HepG2 (cell line): Measurements from ENCODE around the gene ZNF557. TPM values are rescaled to one million over a fixed set of nuclear protein-coding genes. Genes with fewer than 3 reads are reported as not detected.

ENCODE experiments used
- ARID3A ChIP-seq: IDR thresholded peaks from 2 replicates; pipeline ENCODE4 v1.6.1; 2012; ENCODE audit warnings: low read depth, low read length, improper control_type of control experiment
- ATF5 ChIP-seq: sonication (generic); formaldehyde crosslinking; IDR thresholded peaks from 2 replicates; pipeline ENCODE4 v1.4.0; 2020; ENCODE audit warnings: mild to moderate bottlenecking, low read depth, missing genetic modification reagents
- BCLAF1 ChIP-seq: fragments of 450-650 bp; IDR thresholded peaks from 2 replicates; pipeline ENCODE4 v1.6.1; 2017; ENCODE audit warnings: mild to moderate bottlenecking
- CC2D1A ChIP-seq: sonication (generic); formaldehyde crosslinking; IDR thresholded peaks from 2 replicates; pipeline ENCODE4 v1.8.1; 2023; ENCODE audit warnings: mild to moderate bottlenecking, missing genetic modification reagents
- ELK4 ChIP-seq: sonication (generic); formaldehyde crosslinking; IDR thresholded peaks from 2 replicates; pipeline ENCODE4 v1.9.0; 2021; ENCODE audit warnings: missing genetic modification reagents, borderline replicate concordance
- KDM6A ChIP-seq: IDR thresholded peaks from 2 replicates; pipeline ENCODE4 v1.6.1; 2016; ENCODE audit warnings: low read depth
- MAFF ChIP-seq: IDR thresholded peaks from 2 replicates; pipeline ENCODE4 v1.6.1; 2011; ENCODE audit warnings: low read depth, low read length, improper control_type of control experiment
- MED8 ChIP-seq: sonication (generic); formaldehyde crosslinking; IDR thresholded peaks from 2 replicates; pipeline ENCODE4 v1.8.1; 2023; ENCODE audit warnings: mild to moderate bottlenecking, missing genetic modification reagents; ENCODE audit not compliant: insufficient replicate concordance
- MIXL1 ChIP-seq: IDR thresholded peaks from 2 replicates; pipeline ENCODE4 v1.6.1; 2016
- POLR2A ChIP-seq, 2 experiments: IDR thresholded peaks; 2 replicates each; pipeline ENCODE4 v1.6.1; 2011; ENCODE audit warnings: low read depth in 2 of 2, low read length in 2 of 2, mild to moderate bottlenecking in 1 of 2, moderate library complexity in 1 of 2; ENCODE audit not compliant: insufficient read depth in 1 of 2
- PRPF4 ChIP-seq: fragments of 200-400 bp; formaldehyde crosslinking; IDR thresholded peaks from 2 replicates; pipeline ENCODE4 v1.6.1; 2016; ENCODE audit warnings: low read length, low read depth; ENCODE audit not compliant: poor library complexity, severe bottlenecking
- TAF15 ChIP-seq: fragments of 200-400 bp; formaldehyde crosslinking; IDR thresholded peaks from one replicate; pipeline ENCODE4 v1.6.1; 2018; ENCODE audit warnings: mild to moderate bottlenecking, low read depth, low read length; ENCODE audit not compliant: poor library complexity, severe bottlenecking
- TEAD2 ChIP-seq: sonication (generic); formaldehyde crosslinking; IDR thresholded peaks from 2 replicates; pipeline ENCODE4 v1.9.0; 2021; ENCODE audit warnings: missing genetic modification reagents
- ZGPAT ChIP-seq: IDR thresholded peaks from 2 replicates; pipeline ENCODE4 v1.6.1; 2016; ENCODE audit warnings: mild to moderate bottlenecking
- ZNF503 ChIP-seq: sonication (generic); formaldehyde crosslinking; IDR thresholded peaks from 2 replicates; pipeline ENCODE4 v1.4.0; 2020; ENCODE audit warnings: missing genetic modification reagents
- polyA plus RNA-seq, 8 experiments: library from polyadenylated mRNA; depleted of rRNA in 3 of 8; stranded (reverse) in 7 of 8; unstranded in 1 of 8; fragments of >200 nt; fragmentation: Illumina TruSeq in 4 of 8; extraction: Trizol in 4 of 8; gene quantifications; 2 replicates each; pipeline versions ENCODE4 v1.2.1 to v1.2.3, GENCODE V29; 2011 to 2016; ENCODE audit warnings: low read depth in 4 of 8, missing spikeins in 1 of 8, mixed read lengths in 1 of 8; ENCODE audit not compliant: insufficient read depth in 1 of 8
- total RNA-seq, 5 experiments: library from RNA; depleted of rRNA; stranded (reverse); fragments of >200 nt; fragmentation: Illumina TruSeq; extraction: Trizol; gene quantifications; 2 replicates each; pipeline ENCODE4 v1.2.3, GENCODE V29; 2016; ENCODE audit warnings: low read depth in 1 of 5
- TF ChIP-seq, protein P1 (sequence below): sonication (generic); formaldehyde crosslinking; IDR thresholded peaks from 2 replicates; pipeline ENCODE4 v1.9.0; 2021; ENCODE audit warnings: missing genetic modification reagents, borderline replicate concordance

Gene ZNF557
- total and polyA plus RNA-seq, 2 of the 13 experiments (the other 11 are each of a cell fraction or from before 2014, with no cell fraction given), result 2.1 to 7.8 TPM

DNA sequence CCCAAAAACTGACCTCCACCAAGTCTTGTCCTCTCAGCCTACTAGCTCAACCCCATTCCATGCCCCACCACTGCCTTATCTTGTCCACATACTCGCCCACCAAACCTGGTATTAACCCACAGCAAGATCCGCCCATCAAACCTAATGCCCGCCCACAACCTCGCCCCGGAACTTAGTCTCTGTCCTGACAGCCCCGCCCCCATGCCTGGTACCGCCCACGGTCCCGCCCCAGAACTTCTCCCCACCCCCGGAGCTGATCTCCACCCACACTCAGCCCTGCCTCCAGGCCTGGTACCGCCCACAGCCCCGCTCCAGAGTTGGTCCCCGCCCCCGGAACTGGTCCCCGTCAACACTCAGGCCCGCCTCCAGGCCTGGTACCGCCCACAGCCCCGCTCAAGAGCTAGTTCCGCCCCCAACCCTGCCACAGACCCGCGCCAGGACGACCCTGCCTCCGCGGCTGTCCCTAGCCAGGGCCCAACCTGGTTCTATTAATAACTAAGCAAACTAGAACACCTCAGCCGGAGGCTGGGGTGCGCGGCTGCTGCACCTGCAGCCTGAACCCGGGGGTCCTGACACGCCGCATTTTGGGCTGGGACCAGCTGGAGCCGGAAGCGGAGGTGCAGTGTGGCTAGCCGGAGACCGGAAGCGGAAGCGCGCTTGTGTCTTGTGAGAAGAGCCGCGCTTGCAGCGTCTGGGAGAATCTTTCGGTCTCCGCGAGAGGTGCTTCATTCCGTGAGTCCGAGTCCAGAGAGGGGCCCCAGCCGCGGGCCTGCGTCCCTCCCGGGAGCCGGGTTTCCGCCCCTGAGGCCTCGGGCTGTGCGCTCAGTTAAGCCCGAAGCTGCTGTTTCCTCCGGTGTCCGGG lies at the start of gene ZNF557 (continued):
- no peak for TF ChIP-seq ZNF503
- TF ChIP-seq KDM6A (CRISPR knock-in tag), result no peak
- peak; percentile 74 for TF ChIP-seq ZGPAT (CRISPR knock-in tag)
- no peak for TF ChIP-seq BCLAF1
- TF ChIP-seq MIXL1 (CRISPR knock-in tag), result no peak
- TF ChIP-seq POLR2A (IDR thresholded peaks at IDR 0.05; ENCODE audit: insufficient read depth in 1 of 2, low read depth in 2 of 2, low read length in 2 of 2), result peak; percentile 64 to 87
- no peak for TF ChIP-seq TAF15
- TF ChIP-seq TEAD2, result no peak
- peak; percentile 25; the same call in 1 of the 2 replicates for TF ChIP-seq ELK4 (CRISPR knock-in tag)
- no peak for TF ChIP-seq ATF5 (CRISPR knock-in tag)
- TF ChIP-seq MED8 (CRISPR knock-in tag), result peak; percentile 24
- no peak for TF ChIP-seq CC2D1A (CRISPR knock-in tag)
- TF ChIP-seq, protein P1, sequence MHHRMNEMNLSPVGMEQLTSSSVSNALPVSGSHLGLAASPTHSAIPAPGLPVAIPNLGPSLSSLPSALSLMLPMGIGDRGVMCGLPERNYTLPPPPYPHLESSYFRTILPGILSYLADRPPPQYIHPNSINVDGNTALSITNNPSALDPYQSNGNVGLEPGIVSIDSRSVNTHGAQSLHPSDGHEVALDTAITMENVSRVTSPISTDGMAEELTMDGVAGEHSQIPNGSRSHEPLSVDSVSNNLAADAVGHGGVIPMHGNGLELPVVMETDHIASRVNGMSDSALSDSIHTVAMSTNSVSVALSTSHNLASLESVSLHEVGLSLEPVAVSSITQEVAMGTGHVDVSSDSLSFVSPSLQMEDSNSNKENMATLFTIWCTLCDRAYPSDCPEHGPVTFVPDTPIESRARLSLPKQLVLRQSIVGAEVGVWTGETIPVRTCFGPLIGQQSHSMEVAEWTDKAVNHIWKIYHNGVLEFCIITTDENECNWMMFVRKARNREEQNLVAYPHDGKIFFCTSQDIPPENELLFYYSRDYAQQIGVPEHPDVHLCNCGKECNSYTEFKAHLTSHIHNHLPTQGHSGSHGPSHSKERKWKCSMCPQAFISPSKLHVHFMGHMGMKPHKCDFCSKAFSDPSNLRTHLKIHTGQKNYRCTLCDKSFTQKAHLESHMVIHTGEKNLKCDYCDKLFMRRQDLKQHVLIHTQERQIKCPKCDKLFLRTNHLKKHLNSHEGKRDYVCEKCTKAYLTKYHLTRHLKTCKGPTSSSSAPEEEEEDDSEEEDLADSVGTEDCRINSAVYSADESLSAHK (CRISPR knock-in tag), result no peak
- no peak for TF ChIP-seq MAFF
- TF ChIP-seq ARID3A, result no peak
- TF ChIP-seq PRPF4, result no peak
